Adrenal gland (tissue), 12 donors: ENCODE measurements around the gene METRNL. TPM values are rescaled to one million over a fixed set of nuclear protein-coding genes. Genes with fewer than 3 reads are reported as not detected.

ENCODE experiments used
- DNase-seq, 7 donors: peaks; one replicate each; pipeline ENCODE4 v3.0.0-alpha.2; 2019 to 2020
- H3K27ac ChIP-seq, 5 donors: fragments of 200-600 bp; sonication (generic) in 4 of 5; 1 replicate in 3 of 5; 2 replicates in 2 of 5; pipeline versions ENCODE4 v1.5.1 to v1.8.0; 2016 to 2020; ENCODE audit warnings: mild to moderate bottlenecking in 1 of 5
- H3K27me3 ChIP-seq: fragments of 200-600 bp; 2 replicates; pipeline ENCODE4 v1.8.0; 2021
- H3K36me3 ChIP-seq, 2 donors: fragments of 200-600 bp; replicated peaks in 1 of 2; 1 replicate in 1 of 2; 2 replicates in 1 of 2; pipeline versions ENCODE4 v1.5.1 to v1.8.0; 2018 to 2022
- H3K4me1 ChIP-seq, 2 donors: fragments of 200-600 bp; replicated peaks in 1 of 2; 1 replicate in 1 of 2; 2 replicates in 1 of 2; pipeline versions ENCODE4 v1.5.1 to v1.8.0; 2018 to 2021
- H3K4me3 ChIP-seq, 4 donors: fragments of 200-600 bp; sonication (generic) in 3 of 4; one replicate each; pipeline ENCODE4 v1.5.1; 2016 to 2018
- H3K9me3 ChIP-seq, 3 donors: fragments of 200-600 bp; sonication (generic) in 1 of 3; replicated peaks in 1 of 3; 1 replicate in 2 of 3; 2 replicates in 1 of 3; pipeline versions ENCODE4 v1.5.1 to v1.8.0; 2016 to 2021
- CTCF ChIP-seq, 6 experiments: fragments of 450-650 bp in 4 of 6; fragments of 200-600 bp in 2 of 6; sonication (generic) in 1 of 6; IDR thresholded peaks; 1 replicate in 5 of 6; 2 replicates in 1 of 6; pipeline versions ENCODE4 v1.5.1 to v1.8.0; 2016 to 2021; ENCODE audit warnings: antibody characterized with exemption in 6 of 6, mild to moderate bottlenecking in 2 of 6, moderate library complexity in 1 of 6
- POLR2A ChIP-seq, 2 donors: fragments of 450-650 bp; IDR thresholded peaks; one replicate each; pipeline ENCODE4 v1.6.1; 2017; ENCODE audit warnings: antibody characterized with exemption in 2 of 2, mild to moderate bottlenecking in 2 of 2, moderate library complexity in 1 of 2
- WGBS, 4 donors: extraction: QIAGEN DNeasy Blood & Tissue Kit in 2 of 4; methylation state at CpG; one replicate each; pipeline versions ENCODE4 v1.1.5 to v1.1.7; 2013 to 2017; 5-methylcytosine and 5-hydroxymethylcytosine counted together
- intact Hi-C, 2 donors: fragments of 100-400 bp; cut with DNase I; formaldehyde crosslinking; loops; one replicate each; pipeline versions ENCODE4 v1.14.1 to v1.15.0; 2022 to 2023
- polyA plus RNA-seq, 3 donors: library from polyadenylated mRNA; stranded (reverse); fragments of 200-250 nt in 2 of 3; fragments of 350-450 nt in 1 of 3; fragmentation: Illumina TruSeq in 1 of 3; extraction: RNeasy Lipid Tissue Mini Kit (QIAGEN cat#74804) in 1 of 3; gene quantifications; one replicate each; pipeline ENCODE4 v1.2.3, GENCODE V29; 2013 to 2014
- total RNA-seq, 9 donors: library from RNA; depleted of rRNA in 4 of 9; stranded (reverse); fragments of >200 nt in 4 of 9; fragments of 120-200 nt in 1 of 9; fragmentation: NEBNext Ultra II Directional in 1 of 9; extraction: Animal tissue kit (Norgen Biotek cat#: 25700) in 1 of 9; gene quantifications; one replicate each; pipeline versions ENCODE4 v1.1.0 to v1.2.4, GENCODE V29; 2013 to 2023
- donor health status: healthy with polysubstance abuse.
- donor health status: Bipolar disorder and iron deficiency.
- donor health status: DM: yes; HTN: yes; CAD: no.
- donor health status: DM: no; HTN: no; CAD: no.
- donor health status: DM: no; HTN: no; CAD: no.
- donor health status: DM: yes; HTN: yes; CAD: no.

The METRNL gene
- total and polyA plus RNA-seq, 12 donors, result 1.9 to 72.7 (median 25.9) TPM

- TF ChIP-seq POLR2A (IDR thresholded peaks at IDR 0.05) (no peak), CTCF (IDR thresholded peaks at IDR 0.05) (no peak)
- Histone ChIP-seq H3K27me3 (no peaks in the 10 kb centered on the region), H3K27ac (no peak overlapping the region), H3K36me3 (peaks cover 0 to 23% of the 10 kb centered on the region in 2 donors), H3K9me3 (no peaks in the 10 kb centered on the region), H3K4me1 (peaks cover 12% of the 10 kb centered on the region in 2 donors), H3K4me3 (no peak overlapping the region)
- intact Hi-C loops, result no loop called here
- 93 to 98% (median 94%) methylated on average over 9 to 14 of the region's 14 CpGs for WGBS, 4 donors
- DNase-seq, result no peak
Measured at GRCh38 chr17:83093506-83093905, 14.1 kb downstream of the METRNL start.

- intact Hi-C loops, result no loop called here
- Histone ChIP-seq H3K4me3 (no peak overlapping the region), H3K27me3 (no peaks in the 10 kb centered on the region), H3K9me3 (no peaks in the 10 kb centered on the region), H3K36me3 (peaks cover 0 to 23% of the 10 kb centered on the region in 2 donors), H3K27ac (no peak overlapping the region), H3K4me1 (peaks cover 18% of the 10 kb centered on the region in 2 donors)
- no peak for TF ChIP-seq CTCF (IDR thresholded peaks at IDR 0.05)
- TF ChIP-seq POLR2A (IDR thresholded peaks at IDR 0.05), result no peak
- DNase-seq, result no peak
- 95 to 100% (median 97%) methylated on average over 9 to 32 of the region's 32 CpGs for WGBS, 4 donors
Measured at GRCh38 chr17:83094291-83094690, 14.9 kb downstream of the METRNL start.

GRCh38 chr17:83095016-83095415 lies 15.6 kb downstream of the METRNL start:
- WGBS, 4 donors, result 93 to 97% (median 95%) methylated on average over 21 to 23 of the region's 23 CpGs
- DNase-seq, result no peak

GRCh38 chr17:83096401-83097224 lies 17.2 kb downstream of the METRNL start:
- DNase-seq, result no peak
- H3K4me1 ChIP-seq, result peaks cover 17 to 22% of the 10 kb centered on the region in 2 donors
- H3K9me3 ChIP-seq, result no peaks in the 10 kb centered on the region
- H3K36me3 ChIP-seq, result peaks cover 0 to 23% of the 10 kb centered on the region in 2 donors
- no peak overlapping the region for H3K4me3 ChIP-seq
- WGBS, 4 donors, result 84 to 92% (median 91%) methylated on average over 16 to 26 of the region's 26 CpGs
- TF ChIP-seq CTCF (IDR thresholded peaks at IDR 0.05) (no peak), POLR2A (IDR thresholded peaks at IDR 0.05) (no peak)
- intact Hi-C loops, result no loop called here
- no peak overlapping the region for H3K27ac ChIP-seq
- H3K27me3 ChIP-seq, result no peaks in the 10 kb centered on the region

More at GRCh38 chr17:83095016-83095415, 15.6 kb downstream of the METRNL start:
- Histone ChIP-seq H3K27me3 (no peaks in the 10 kb centered on the region), H3K4me1 (peaks cover 25% of the 10 kb centered on the region in 2 donors), H3K27ac (no peak overlapping the region), H3K9me3 (no peaks in the 10 kb centered on the region), H3K36me3 (peaks cover 0 to 23% of the 10 kb centered on the region in 2 donors), H3K4me3 (no peak overlapping the region)
- TF ChIP-seq POLR2A (IDR thresholded peaks at IDR 0.05), result no peak
- TF ChIP-seq CTCF (IDR thresholded peaks at IDR 0.05), result no peak
- intact Hi-C loops, result no loop called here
